Subcutaneous abdominal adipose tissue (tissue), 5 donors: ENCODE results near the gene TCF4.

Source experiments
- H3K27ac ChIP-seq: one replicate; pipeline ENCODE4 v1.7.0; 2013; ENCODE audit warnings: low read depth, mild to moderate bottlenecking, inconsistent platforms, low read length, moderate library complexity
- H3K27me3 ChIP-seq, 5 donors: one replicate each; pipeline ENCODE4 v1.7.0; 2013; ENCODE audit warnings: low read length in 5 of 5, inconsistent platforms in 1 of 5; ENCODE audit not compliant: control insufficient read depth in 5 of 5, insufficient read depth in 4 of 5
- H3K36me3 ChIP-seq, 5 donors: one replicate each; pipeline ENCODE4 v1.7.0; 2013; ENCODE audit warnings: low read length in 5 of 5; ENCODE audit not compliant: control insufficient read depth in 5 of 5, insufficient read depth in 5 of 5
- H3K4me1 ChIP-seq, 5 donors: one replicate each; pipeline ENCODE4 v1.7.0; 2013; ENCODE audit warnings: low read length in 5 of 5, mild to moderate bottlenecking in 3 of 5, moderate library complexity in 1 of 5; ENCODE audit not compliant: control insufficient read depth in 5 of 5, insufficient read depth in 5 of 5
- H3K4me3 ChIP-seq, 5 donors: one replicate each; pipeline ENCODE4 v1.7.0; 2013; ENCODE audit warnings: low read length in 5 of 5, low read depth in 1 of 5
- H3K9ac ChIP-seq, 5 donors: one replicate each; pipeline ENCODE4 v1.7.0; 2013; ENCODE audit warnings: low read length in 5 of 5, mild to moderate bottlenecking in 4 of 5, moderate library complexity in 3 of 5
- H3K9me3 ChIP-seq, 5 donors: one replicate each; pipeline ENCODE4 v1.7.0; 2013; ENCODE audit warnings: low read length in 5 of 5; ENCODE audit not compliant: control insufficient read depth in 5 of 5
- donor health status: healthy.
- donor health status: healthy.
- donor health status: healthy.
- donor health status: healthy.
- donor health status: healthy.

TCF4 gene

DNA sequence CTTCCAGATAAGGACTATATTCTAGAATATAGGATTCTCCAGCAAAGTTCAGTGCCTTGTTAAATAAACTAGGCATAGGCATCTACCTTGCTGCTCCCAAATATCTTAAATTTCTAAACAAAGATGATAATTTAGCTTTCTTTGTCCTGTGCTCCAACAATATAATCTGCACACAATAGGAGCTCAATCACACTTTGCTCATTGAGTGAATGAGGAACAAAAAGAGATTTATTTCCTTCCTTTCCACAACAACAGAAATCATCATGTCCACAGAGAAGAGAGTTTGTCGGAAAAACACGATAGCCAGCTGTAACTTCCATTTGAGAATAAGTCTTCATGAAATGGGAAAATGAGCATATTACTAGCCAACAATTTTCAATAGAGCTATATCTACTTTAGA is 256.7 kb downstream of the TCF4 start:
- H3K27me3 ChIP-seq: no peaks in the 10 kb centered on the region
- peak overlapping the region; percentile 18 for H3K27ac ChIP-seq
- peaks cover 0 to 56% (median 14%) of the 10 kb centered on the region in 5 donors for H3K4me1 ChIP-seq
- no peaks in the 10 kb centered on the region for H3K9me3 ChIP-seq
- no peak overlapping the region for H3K9ac ChIP-seq
- no peak overlapping the region for H3K4me3 ChIP-seq
- H3K36me3 ChIP-seq: no peaks in the 10 kb centered on the region

DNA sequence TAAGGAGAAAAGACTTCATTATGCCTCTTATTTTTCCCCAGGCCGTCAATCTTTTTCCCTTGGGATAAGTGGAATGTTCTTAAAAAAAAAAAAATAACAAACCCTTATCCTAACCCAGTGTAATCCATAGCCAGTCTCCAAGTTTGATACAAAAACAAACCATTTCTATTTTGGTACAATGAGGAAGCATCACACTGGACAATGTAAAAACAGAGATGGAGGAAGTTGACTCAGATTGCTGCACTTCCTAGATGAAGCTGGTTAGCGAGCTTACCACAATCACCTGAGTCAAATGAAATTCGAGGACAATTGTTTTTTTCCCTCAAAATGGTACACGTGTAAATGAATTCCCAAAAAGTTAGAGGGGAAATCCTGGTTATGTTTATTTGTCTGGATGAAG is 259.7 kb downstream of the TCF4 start:
- no peak overlapping the region for H3K4me3 ChIP-seq

DNA sequence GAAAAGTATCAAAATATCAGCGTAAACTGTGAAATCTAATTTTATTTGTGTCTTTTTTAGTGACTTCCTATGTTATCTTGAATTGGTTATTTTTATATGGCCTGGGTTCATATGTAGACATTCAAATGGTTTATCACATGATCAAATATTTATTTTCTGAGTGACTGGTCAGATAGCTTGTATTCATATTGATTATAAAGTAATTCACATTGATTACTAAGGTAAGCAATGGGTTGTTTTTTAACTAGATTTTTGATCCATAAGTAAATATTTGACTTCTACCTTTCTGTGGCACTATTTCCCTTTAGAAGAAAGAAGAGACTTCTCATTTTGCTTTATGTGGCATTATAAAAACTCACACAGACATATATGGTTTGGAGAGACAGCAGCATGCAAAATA is 260.5 kb downstream of the TCF4 start:
- no peak overlapping the region for H3K4me3 ChIP-seq
- H3K9ac ChIP-seq: no peak overlapping the region
- H3K4me1 ChIP-seq: peaks cover 0 to 73% (median 25%) of the 10 kb centered on the region in 5 donors
- H3K27me3 ChIP-seq: no peaks in the 10 kb centered on the region
- H3K9me3 ChIP-seq: no peaks in the 10 kb centered on the region
- peak overlapping the region; percentile 74 for H3K27ac ChIP-seq
- no peaks in the 10 kb centered on the region for H3K36me3 ChIP-seq

More for the DNA sequence above, 259.7 kb downstream of the TCF4 start:
- Histone ChIP-seq H3K9ac (no peak overlapping the region), H3K27ac (peak overlapping the region; percentile 74), H3K9me3 (no peaks in the 10 kb centered on the region), H3K27me3 (no peaks in the 10 kb centered on the region), H3K36me3 (no peaks in the 10 kb centered on the region), H3K4me1 (peaks cover 0 to 65% (median 17%) of the 10 kb centered on the region in 5 donors)

DNA sequence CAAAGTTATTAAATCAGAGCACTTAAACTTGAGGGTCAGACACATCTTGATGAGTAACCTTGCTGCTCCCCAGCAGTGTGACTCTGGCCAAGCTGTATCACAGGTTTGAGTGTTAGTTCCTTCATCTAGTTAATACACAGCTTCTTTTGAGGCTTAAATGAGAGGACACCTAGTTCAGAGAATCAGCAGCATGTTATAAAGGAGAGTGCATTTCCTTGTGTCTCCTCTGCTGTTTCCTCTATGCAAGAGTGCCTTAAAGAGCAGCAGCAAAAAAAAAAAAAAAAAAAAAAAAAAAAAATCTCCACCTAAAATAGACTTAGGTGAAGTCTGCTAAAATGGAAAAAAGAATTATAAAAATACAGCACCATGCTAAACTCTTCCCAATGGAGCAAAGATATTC is 261.9 kb downstream of the TCF4 start:
- H3K4me3 ChIP-seq: no peak overlapping the region
- no peaks in the 10 kb centered on the region for H3K36me3 ChIP-seq
- H3K27ac ChIP-seq: no peak overlapping the region
- H3K9ac ChIP-seq: no peak overlapping the region
- no peaks in the 10 kb centered on the region for H3K27me3 ChIP-seq
- H3K4me1 ChIP-seq: peaks cover 0 to 67% (median 30%) of the 10 kb centered on the region in 5 donors
- no peaks in the 10 kb centered on the region for H3K9me3 ChIP-seq

DNA sequence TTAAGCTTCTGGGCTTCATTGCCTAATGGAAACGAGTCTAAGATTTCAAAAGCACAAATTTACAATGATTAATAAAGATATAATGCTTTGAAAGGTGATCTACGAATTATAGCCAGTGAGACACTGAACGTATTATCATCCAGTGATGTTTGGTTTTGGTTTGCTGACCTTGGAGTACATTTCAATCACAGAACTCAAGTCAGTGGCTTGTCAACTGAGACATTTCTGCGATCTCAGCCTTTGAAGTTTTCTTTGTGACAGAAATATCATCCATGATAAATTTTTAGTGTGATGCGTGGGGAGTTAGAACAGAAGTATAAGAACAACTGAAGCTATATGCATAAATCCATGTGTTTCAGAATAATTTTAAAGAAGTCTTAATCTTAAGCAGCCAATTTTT is 263.8 kb downstream of the TCF4 start:
- Histone ChIP-seq H3K36me3 (no peaks in the 10 kb centered on the region), H3K4me3 (no peak overlapping the region), H3K4me1 (peaks cover 0 to 62% (median 36%) of the 10 kb centered on the region in 5 donors), H3K9me3 (no peaks in the 10 kb centered on the region), H3K27me3 (no peaks in the 10 kb centered on the region), H3K27ac (peak overlapping the region; percentile 91), H3K9ac (peak overlapping the region in 1 of 5 donors; percentile 6)

DNA sequence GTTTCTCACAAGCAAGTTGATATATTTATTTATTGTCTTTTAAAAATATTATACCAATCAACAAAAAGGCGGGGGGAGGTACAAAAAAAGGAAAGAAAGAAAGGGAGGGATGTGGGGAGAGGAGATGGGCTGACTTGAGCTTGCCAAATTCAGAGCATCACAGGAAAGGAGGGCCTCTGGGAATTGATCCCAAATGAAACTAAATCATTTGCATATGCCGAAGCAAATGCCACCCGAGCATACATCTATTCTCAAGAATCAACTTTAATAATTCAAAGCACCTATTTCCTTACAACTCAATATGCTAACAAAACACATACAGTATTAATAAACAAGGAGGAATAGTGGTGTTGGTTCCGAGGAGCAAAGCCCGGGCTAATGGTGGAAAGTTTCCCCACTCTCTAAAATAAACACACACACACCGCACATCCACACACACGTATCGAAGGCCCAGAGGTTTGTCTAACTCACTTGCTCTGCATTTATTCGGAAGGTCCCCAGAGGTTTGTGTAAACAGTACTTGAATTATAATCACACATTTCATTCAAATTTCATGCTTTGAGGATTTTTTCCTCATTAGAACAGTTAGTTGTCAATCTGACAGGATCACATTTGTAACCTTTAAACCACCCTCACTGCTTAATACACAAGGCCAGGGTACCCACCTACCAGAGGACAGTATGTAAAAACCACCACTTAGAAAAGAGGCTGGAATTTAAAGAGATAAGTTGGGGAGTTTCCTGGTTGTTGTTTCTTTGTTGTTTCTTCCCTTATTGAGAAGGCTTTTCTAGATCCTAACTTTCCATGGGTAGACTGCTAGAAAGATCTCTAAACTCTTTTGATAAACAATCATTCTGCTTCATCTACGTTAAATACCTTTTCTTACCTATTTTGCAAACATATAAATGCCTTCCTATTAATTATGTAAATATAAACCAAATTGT is 264.7 kb downstream of the TCF4 start:
- Histone ChIP-seq H3K36me3 (no peaks in the 10 kb centered on the region), H3K4me1 (peaks cover 0 to 61% (median 41%) of the 10 kb centered on the region in 5 donors), H3K9me3 (no peaks in the 10 kb centered on the region), H3K27ac (peak overlapping the region; percentile 91), H3K4me3 (peak overlapping the region; percentile 68 to 91 (median 85)), H3K27me3 (no peaks in the 10 kb centered on the region), H3K9ac (peak overlapping the region in 3 of 5 donors; percentile 75 to 89 (median 87))

DNA sequence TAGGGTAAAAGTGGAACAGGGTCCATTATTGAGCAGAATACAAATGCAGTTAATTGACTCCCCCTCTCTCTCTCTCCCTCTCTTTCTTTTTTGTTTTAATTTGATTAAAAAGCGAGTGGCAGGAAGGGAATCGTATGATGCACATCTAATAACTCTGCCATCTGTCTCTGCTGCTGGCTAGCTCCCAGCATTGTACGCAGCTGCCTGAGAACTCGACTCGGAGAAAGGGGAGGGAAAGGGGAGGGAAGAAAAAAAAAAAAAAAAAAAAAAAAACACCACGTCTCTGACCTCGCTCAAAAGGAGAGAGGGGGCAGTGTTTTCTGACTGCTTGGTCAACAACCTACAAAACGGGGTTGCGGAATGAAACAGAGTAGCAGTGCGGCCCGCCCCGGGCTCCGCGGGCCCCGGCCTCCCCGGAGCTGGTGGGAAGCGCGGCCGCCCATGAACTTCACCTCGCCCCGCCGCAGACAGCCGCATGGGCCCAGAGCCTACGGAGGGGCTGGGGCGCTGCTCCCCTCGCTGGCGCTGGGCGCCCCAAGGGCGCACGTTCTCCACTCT is 265.7 kb downstream of the TCF4 start:
- H3K27ac ChIP-seq: peak overlapping the region; percentile 91
- H3K9ac ChIP-seq: peak overlapping the region; percentile 66 to 89 (median 75)
- peaks cover 0 to 60% (median 42%) of the 10 kb centered on the region in 5 donors for H3K4me1 ChIP-seq
- peak overlapping the region; percentile 83 to 93 (median 87) for H3K4me3 ChIP-seq
- H3K27me3 ChIP-seq: no peaks in the 10 kb centered on the region
- no peaks in the 10 kb centered on the region for H3K9me3 ChIP-seq
- no peaks in the 10 kb centered on the region for H3K36me3 ChIP-seq

DNA sequence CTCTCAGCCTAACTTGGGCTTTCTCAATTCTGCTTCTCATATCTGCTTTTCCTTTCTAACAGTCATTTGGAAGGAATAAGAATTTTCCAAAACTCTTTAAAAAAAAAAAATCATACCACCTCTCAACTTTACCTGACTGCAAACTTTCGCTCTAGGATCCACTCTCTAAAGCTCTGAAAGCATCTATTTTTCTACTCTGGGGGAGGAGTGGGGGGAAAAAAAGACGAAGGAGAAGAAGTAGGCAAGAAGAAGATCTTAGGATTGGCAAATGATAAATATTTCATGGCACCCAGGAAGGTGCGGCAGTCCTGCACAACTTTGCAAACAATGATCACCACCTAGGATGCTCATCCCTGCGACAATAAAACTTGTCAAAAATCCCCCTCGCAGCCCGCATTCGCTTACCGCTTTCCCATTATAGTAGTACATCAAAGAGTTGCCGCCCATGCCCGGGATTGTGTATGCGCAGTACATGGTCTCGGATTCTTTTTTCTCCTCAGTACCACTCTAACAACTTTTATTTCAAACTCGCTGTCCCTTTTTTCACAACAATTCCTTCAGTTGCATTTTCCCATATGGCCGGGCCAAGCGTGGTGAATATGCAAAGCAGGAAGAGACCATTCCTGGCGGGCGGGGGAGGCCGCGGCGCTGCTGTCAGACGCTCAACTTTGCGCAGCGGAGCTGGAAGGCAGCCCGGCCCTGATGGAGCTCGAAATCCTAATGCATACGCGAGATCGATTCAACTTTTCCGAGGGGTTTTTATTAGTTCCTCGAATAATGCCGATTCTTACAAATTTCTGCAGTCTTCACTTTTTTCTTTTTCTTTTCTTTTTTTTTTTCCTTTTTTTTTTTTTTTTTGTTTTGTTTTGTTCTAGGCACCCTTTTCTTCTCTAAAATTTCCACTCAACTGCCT is 266.5 kb downstream of the TCF4 start:
- no peaks in the 10 kb centered on the region for H3K27me3 ChIP-seq
- H3K9me3 ChIP-seq: no peaks in the 10 kb centered on the region
- peak overlapping the region; percentile 60 to 89 (median 82) for H3K9ac ChIP-seq
- peak overlapping the region; percentile 83 to 93 (median 87) for H3K4me3 ChIP-seq
- peak overlapping the region; percentile 91 for H3K27ac ChIP-seq
- peaks cover 0 to 61% (median 49%) of the 10 kb centered on the region in 5 donors for H3K4me1 ChIP-seq
- no peaks in the 10 kb centered on the region for H3K36me3 ChIP-seq

DNA sequence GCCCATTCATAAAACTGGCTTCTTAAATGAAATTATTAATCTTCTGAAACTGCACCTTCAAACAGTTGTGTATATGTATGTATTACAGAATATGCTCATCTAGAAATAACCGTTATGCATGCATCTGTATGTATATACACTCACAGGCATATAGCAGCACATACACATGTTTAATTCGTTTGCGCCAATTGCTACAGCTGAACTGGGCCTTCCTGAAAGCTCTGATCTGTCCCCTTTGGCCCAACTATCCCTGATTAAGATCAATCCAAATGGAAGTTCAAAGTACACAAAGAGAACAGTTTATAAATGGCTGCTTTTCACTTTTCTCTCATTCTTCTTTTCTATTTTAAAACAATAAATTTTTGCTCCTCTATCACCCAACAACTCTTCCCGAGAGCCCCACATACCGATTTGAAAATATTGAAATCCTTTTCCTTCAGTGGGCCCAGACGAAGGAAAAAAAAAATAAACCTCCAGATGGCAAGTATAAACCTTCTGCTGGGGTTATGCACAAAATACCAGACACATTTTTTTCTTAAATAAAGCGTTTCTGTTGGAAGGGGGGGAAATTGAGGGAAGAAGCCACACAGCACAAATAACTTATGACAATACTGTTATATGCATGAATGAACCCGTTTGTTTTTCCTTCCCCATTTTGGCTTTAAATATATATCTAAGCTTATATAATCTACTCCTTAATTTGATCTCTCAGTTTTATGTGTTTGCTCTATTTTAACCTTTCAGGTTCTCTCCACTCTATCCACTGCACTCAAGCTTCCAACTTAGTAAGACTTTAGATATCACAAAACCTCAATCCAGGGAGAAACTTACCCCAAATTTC is 267.3 kb downstream of the TCF4 start:
- H3K36me3 ChIP-seq: no peaks in the 10 kb centered on the region
- H3K4me1 ChIP-seq: peaks cover 0 to 61% (median 53%) of the 10 kb centered on the region in 5 donors
- H3K27me3 ChIP-seq: no peaks in the 10 kb centered on the region
- peak overlapping the region; percentile 60 to 89 (median 82) for H3K9ac ChIP-seq
- peak overlapping the region; percentile 83 to 93 (median 87) for H3K4me3 ChIP-seq
- H3K9me3 ChIP-seq: no peaks in the 10 kb centered on the region
- peak overlapping the region; percentile 91 for H3K27ac ChIP-seq
